ENCODE data around the gene EVX1. TPM values are rescaled to one million over a fixed set of nuclear protein-coding genes. Genes with fewer than 3 reads are reported as not detected.

Gene EVX1
- total and polyA plus RNA-seq, 2 of the 8 experiments (the other 6 are each of a cell fraction or from before 2014, with no cell fraction given), result not detected

GRCh38 chr7:27221201-27221797 is 21.3 kb upstream of the EVX1 start (continued):
- no peak for TF ChIP-seq KDM5A (IDR thresholded peaks at IDR 0.05; ENCODE audit: low read length)
- no peak for TF ChIP-seq SP1 (IDR thresholded peaks at IDR 0.05; ENCODE audit: low read depth, low read length)
- TF ChIP-seq HDAC2 (IDR thresholded peaks at IDR 0.05; ENCODE audit: borderline replicate concordance in 1 of 2, low read depth in 2 of 2, low read length in 2 of 2), result no peak
- no peak for TF ChIP-seq CBX8 (IDR thresholded peaks at IDR 0.05; ENCODE audit: borderline replicate concordance, low read depth, low read length)

Measured in H1 (cell line).